Suprapubic skin (tissue), 4 donors: Measurements from ENCODE around the gene BCL7C. TPM values are rescaled to one million over a fixed set of nuclear protein-coding genes. Genes with fewer than 3 reads are reported as not detected.

Experiments used
- DNase-seq, 2 donors: peaks; one replicate each; pipeline ENCODE4 v3.0.0-alpha.2; 2019; ENCODE audit warnings: low spot score in 2 of 2
- H3K27ac ChIP-seq: fragments of 200-600 bp; sonication (generic); one replicate; pipeline ENCODE4 v1.5.1; 2019
- H3K27me3 ChIP-seq: fragments of 200-600 bp; sonication (generic); one replicate; pipeline ENCODE4 v1.5.1; 2019
- H3K36me3 ChIP-seq: fragments of 200-600 bp; sonication (generic); one replicate; pipeline ENCODE4 v1.5.1; 2019
- H3K4me1 ChIP-seq: fragments of 200-600 bp; sonication (generic); one replicate; pipeline ENCODE4 v1.5.1; 2019
- H3K4me3 ChIP-seq: fragments of 200-600 bp; sonication (generic); one replicate; pipeline ENCODE4 v1.5.1; 2019; ENCODE audit warnings: mild to moderate bottlenecking
- H3K9me3 ChIP-seq: fragments of 200-600 bp; sonication (generic); one replicate; pipeline ENCODE4 v1.5.1; 2019
- CTCF ChIP-seq, 2 donors: fragments of 200-600 bp in 1 of 2; fragments of 450-650 bp in 1 of 2; sonication (generic) in 1 of 2; IDR thresholded peaks; one replicate each; pipeline ENCODE4 v1.5.1; 2016 to 2019; ENCODE audit warnings: antibody characterized with exemption in 2 of 2, mild to moderate bottlenecking in 1 of 2, moderate library complexity in 1 of 2
- EP300 ChIP-seq: sonication (generic); formaldehyde crosslinking; IDR thresholded peaks from one replicate; pipeline ENCODE4 v1.6.1; 2017; ENCODE audit warnings: antibody characterized with exemption
- POLR2A ChIP-seq, 2 donors: fragments of 450-650 bp; IDR thresholded peaks; one replicate each; pipeline ENCODE4 v1.6.1; 2017; ENCODE audit warnings: antibody characterized with exemption in 2 of 2, mild to moderate bottlenecking in 2 of 2, moderate library complexity in 2 of 2
- POLR2AphosphoS5 ChIP-seq, 3 donors: sonication (generic); formaldehyde crosslinking; IDR thresholded peaks; one replicate each; pipeline ENCODE4 v1.6.1; 2017; ENCODE audit warnings: antibody characterized with exemption in 3 of 3
- WGBS: methylation state at CpG from one replicate; pipeline ENCODE4 v1.1.5; 2018; 5-methylcytosine and 5-hydroxymethylcytosine counted together
- total RNA-seq, 4 donors: library from RNA; depleted of rRNA; stranded (reverse); fragments of >200 nt; gene quantifications; one replicate each; pipeline ENCODE4 v1.1.0, GENCODE V29; 2016

The BCL7C gene
- total RNA-seq, 4 donors from 2014 or later, result 32.3 to 47.2 (median 43.9) TPM

- Histone ChIP-seq H3K27ac (no peak overlapping the region), H3K36me3 (peaks cover 43% of the 10 kb centered on the region), H3K4me3 (no peak overlapping the region), H3K9me3 (no peaks in the 10 kb centered on the region), H3K4me1 (peaks cover 14% of the 10 kb centered on the region), H3K27me3 (no peaks in the 10 kb centered on the region)
- WGBS, result 63% methylated on average over 12 of the region's 12 CpGs
- TF ChIP-seq CTCF (IDR thresholded peaks at IDR 0.05) (peak; percentile 18 to 62), POLR2AphosphoS5 (IDR thresholded peaks at IDR 0.05) (no peak), POLR2A (IDR thresholded peaks at IDR 0.05) (no peak), EP300 (no peak)
- peak in 1 of 2 donors; percentile 71 for DNase-seq
Observed at GRCh38 chr16:30934827-30935557, 41.1 kb upstream of the BCL7C start.

- Histone ChIP-seq H3K36me3 (peaks cover 48% of the 10 kb centered on the region), H3K27ac (no peak overlapping the region)
- WGBS, result 72% methylated on average over 12 of the region's 12 CpGs
Observed at GRCh38 chr16:30931068-30931650, 37.3 kb upstream of the BCL7C start.

GRCh38 chr16:30930160-30930571, 36.3 kb upstream of the BCL7C start:
- no peaks in the 10 kb centered on the region for H3K27me3 ChIP-seq
- 92% methylated on average over 11 of the region's 35 CpGs for WGBS
- H3K4me3 ChIP-seq, result no peak overlapping the region
- H3K9me3 ChIP-seq, result no peaks in the 10 kb centered on the region
- DNase-seq, result no peak
- H3K27ac ChIP-seq, result no peak overlapping the region
- H3K36me3 ChIP-seq, result peaks cover 48% of the 10 kb centered on the region
- peaks cover 23% of the 10 kb centered on the region for H3K4me1 ChIP-seq
- TF ChIP-seq POLR2AphosphoS5 (IDR thresholded peaks at IDR 0.05), result no peak
- no peak for TF ChIP-seq EP300
- TF ChIP-seq POLR2A (IDR thresholded peaks at IDR 0.05), result no peak
- no peak for TF ChIP-seq CTCF (IDR thresholded peaks at IDR 0.05)

More at GRCh38 chr16:30931068-30931650, 37.3 kb upstream of the BCL7C start:
- TF ChIP-seq EP300 (no peak), POLR2AphosphoS5 (IDR thresholded peaks at IDR 0.05) (no peak), CTCF (IDR thresholded peaks at IDR 0.05) (no peak), POLR2A (IDR thresholded peaks at IDR 0.05) (no peak)
- Histone ChIP-seq H3K27me3 (no peaks in the 10 kb centered on the region), H3K4me1 (peaks cover 19% of the 10 kb centered on the region), H3K4me3 (no peak overlapping the region), H3K9me3 (no peaks in the 10 kb centered on the region)
- DNase-seq, result no peak

- TF ChIP-seq EP300 (no peak), POLR2A (IDR thresholded peaks at IDR 0.05) (no peak)
- H3K36me3 ChIP-seq, result peaks cover 48% of the 10 kb centered on the region
- WGBS, result 64% methylated on average over 7 of the region's 7 CpGs
Observed at GRCh38 chr16:30929167-30929566, 35.3 kb upstream of the BCL7C start.

GRCh38 chr16:30928390-30928789, 34.5 kb upstream of the BCL7C start:
- Histone ChIP-seq H3K4me3 (no peak overlapping the region), H3K36me3 (peaks cover 46% of the 10 kb centered on the region), H3K27ac (no peak overlapping the region)

More at GRCh38 chr16:30929167-30929566, 35.3 kb upstream of the BCL7C start:
- no peaks in the 10 kb centered on the region for H3K27me3 ChIP-seq
- no peak overlapping the region for H3K27ac ChIP-seq
- peaks cover 30% of the 10 kb centered on the region for H3K4me1 ChIP-seq
- DNase-seq, result no peak
- no peaks in the 10 kb centered on the region for H3K9me3 ChIP-seq
- H3K4me3 ChIP-seq, result no peak overlapping the region

More at GRCh38 chr16:30928390-30928789, 34.5 kb upstream of the BCL7C start:
- peak in 1 of 2 donors; percentile 74 for DNase-seq
- Histone ChIP-seq H3K9me3 (no peaks in the 10 kb centered on the region), H3K4me1 (peaks cover 34% of the 10 kb centered on the region), H3K27me3 (no peaks in the 10 kb centered on the region)
- 42% methylated on average over 11 of the region's 11 CpGs for WGBS
- no peak for TF ChIP-seq CTCF (IDR thresholded peaks at IDR 0.05)
- no peak for TF ChIP-seq POLR2AphosphoS5 (IDR thresholded peaks at IDR 0.05)
- TF ChIP-seq EP300, result no peak
- no peak for TF ChIP-seq POLR2A (IDR thresholded peaks at IDR 0.05)
